Epithelial cell of esophagus (primary cell): ENCODE measurements around the gene AMIGO2.

Source experiments
- DNase-seq: peaks from one replicate; pipeline ENCODE4 v3.0.0; 2010; ENCODE audit warnings: low read depth
- H3K4me3 ChIP-seq: 2 replicates; pipeline ENCODE4 v1.5.1; 2011; ENCODE audit warnings: mild to moderate bottlenecking, low read length, control low read depth
- TF ChIP-seq, protein P1 (sequence below): IDR thresholded peaks from 2 replicates; pipeline ENCODE4 v1.5.1; 2011; ENCODE audit warnings: low read depth, mild to moderate bottlenecking, low read length, control low read depth, inconsistent platforms; ENCODE audit not compliant: insufficient read depth; ENCODE audit errors: missing control alignments

AMIGO2 gene, protein sequence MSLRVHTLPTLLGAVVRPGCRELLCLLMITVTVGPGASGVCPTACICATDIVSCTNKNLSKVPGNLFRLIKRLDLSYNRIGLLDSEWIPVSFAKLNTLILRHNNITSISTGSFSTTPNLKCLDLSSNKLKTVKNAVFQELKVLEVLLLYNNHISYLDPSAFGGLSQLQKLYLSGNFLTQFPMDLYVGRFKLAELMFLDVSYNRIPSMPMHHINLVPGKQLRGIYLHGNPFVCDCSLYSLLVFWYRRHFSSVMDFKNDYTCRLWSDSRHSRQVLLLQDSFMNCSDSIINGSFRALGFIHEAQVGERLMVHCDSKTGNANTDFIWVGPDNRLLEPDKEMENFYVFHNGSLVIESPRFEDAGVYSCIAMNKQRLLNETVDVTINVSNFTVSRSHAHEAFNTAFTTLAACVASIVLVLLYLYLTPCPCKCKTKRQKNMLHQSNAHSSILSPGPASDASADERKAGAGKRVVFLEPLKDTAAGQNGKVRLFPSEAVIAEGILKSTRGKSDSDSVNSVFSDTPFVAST

DNA sequence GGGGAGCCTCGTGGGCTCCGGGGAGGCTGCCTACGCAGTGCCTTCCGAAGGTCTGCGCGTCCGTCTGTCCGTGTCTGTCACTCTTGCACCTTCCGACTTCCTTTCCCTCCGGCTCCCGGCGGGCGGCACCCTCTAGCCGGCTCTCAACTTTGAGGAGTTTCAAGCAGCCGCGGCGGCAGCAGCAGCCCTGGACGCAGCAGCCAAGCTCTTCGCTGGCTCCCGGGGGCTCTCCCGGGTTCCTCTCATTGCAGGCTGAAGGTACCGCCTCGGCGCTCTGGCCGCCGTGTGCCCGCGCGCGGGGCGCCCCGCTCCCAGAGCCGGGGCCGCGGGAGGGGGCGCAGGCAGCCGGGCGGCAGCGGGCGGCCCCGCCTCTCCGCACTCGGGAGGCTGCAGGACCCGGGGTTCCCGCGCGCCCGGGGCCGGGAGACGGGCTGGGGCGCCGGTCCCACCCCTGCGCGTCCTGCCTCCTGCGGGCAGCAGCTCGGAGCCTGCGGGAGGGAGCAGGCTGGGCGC lies at the start of gene AMIGO2, which contains the start of gene PCED1B:
Gene AMIGO2 (minus strand): TSS at position 492 of the 513 bp plus-strand sequence. CDS start 957 bp downstream, outside the sequence.
Gene PCED1B (plus strand): TSS at position 154 of the 513 bp plus-strand sequence. CDS start 155,443 bp downstream, outside the sequence.
- TF ChIP-seq, protein P1, sequence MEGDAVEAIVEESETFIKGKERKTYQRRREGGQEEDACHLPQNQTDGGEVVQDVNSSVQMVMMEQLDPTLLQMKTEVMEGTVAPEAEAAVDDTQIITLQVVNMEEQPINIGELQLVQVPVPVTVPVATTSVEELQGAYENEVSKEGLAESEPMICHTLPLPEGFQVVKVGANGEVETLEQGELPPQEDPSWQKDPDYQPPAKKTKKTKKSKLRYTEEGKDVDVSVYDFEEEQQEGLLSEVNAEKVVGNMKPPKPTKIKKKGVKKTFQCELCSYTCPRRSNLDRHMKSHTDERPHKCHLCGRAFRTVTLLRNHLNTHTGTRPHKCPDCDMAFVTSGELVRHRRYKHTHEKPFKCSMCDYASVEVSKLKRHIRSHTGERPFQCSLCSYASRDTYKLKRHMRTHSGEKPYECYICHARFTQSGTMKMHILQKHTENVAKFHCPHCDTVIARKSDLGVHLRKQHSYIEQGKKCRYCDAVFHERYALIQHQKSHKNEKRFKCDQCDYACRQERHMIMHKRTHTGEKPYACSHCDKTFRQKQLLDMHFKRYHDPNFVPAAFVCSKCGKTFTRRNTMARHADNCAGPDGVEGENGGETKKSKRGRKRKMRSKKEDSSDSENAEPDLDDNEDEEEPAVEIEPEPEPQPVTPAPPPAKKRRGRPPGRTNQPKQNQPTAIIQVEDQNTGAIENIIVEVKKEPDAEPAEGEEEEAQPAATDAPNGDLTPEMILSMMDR = peak; percentile 41
- peak; percentile 82 for DNase-seq
- peak within 1 kb of the TSS; percentile 73 for H3K4me3 ChIP-seq

DNA sequence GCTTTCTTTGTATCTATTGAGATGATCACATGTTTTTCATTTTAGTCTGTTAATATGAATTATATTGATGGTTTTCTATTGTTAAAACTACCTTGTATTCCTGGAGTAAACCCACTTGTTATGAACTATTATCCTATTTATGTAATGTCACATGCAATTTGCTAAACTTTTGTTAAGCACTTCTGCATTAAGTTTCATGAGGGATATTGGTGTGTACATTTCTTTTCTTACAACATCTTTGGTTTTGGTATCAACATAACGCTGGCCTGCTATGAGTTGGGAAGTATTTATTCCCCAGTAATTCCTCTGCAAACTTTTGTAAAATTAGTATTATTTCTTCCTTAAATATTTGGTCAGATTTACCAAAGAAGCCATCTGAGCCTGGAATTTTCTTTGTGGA lies 46.5 kb upstream of the AMIGO2 start:
- TF ChIP-seq, protein P1 = no peak
- DNase-seq = no peak

DNA sequence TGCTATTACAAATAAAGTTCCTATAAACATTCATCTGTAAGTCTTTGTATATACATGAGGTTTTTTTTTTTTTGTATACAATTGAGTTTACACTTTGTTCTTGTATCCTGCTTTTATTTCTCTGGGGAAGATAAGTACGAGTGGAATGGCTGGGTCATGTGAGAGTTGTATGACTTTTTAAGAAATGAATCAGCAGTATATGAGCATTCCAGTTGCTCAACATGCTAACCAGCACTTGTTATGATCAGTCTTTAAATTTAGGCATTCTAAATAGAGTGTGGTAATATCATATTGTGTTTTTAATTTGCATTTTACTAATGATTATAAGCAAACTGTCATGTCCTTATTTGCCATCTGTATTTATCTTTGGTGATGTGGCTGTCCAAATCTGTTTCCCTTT lies 44.7 kb upstream of the AMIGO2 start:
- no peak overlapping the region for H3K4me3 ChIP-seq
- peak; percentile 79 for DNase-seq

More for the DNA sequence above, 46.5 kb upstream of the AMIGO2 start:
- H3K4me3 ChIP-seq = no peak overlapping the region

DNA sequence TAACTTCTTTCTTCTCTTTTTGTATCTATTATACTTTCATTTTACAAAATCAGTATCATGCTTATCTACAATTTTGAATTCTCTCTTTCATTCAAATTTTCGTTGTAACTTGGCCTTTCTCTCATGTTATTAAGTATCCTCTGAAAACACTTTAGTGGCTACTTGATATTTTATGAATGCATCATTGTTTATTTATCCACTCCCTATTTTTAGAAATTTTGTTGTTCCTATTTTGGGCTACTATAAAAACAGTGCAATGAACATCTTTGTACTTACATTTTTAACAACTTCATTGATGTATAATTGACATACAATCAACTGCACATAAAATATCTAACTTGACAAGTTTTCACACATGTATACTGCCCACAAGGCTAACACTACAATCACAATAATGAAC lies 44.0 kb upstream of the AMIGO2 start:
- no peak for DNase-seq
- TF ChIP-seq, protein P1 = no peak
- no peak overlapping the region for H3K4me3 ChIP-seq

More for the DNA sequence above, 44.7 kb upstream of the AMIGO2 start:
- TF ChIP-seq, protein P1 = no peak

DNA sequence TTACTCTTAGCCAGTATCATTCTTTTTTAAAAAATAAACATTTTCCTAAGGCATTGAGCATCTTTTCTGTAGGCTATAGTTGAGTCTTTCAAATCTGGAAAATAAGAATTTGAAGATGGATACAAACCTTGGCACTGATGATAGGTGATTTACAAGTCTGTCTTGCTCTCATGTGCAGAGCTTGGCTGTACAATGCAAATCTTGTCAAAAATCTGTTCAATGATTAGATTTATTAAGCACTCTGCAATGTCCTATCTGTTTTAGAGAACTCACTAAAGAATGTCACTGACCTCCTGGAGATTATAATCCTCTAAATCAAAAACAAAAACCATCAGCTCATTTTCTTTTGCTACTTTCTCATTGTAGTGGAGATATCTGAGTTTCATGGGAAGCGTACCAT lies 42.8 kb upstream of the AMIGO2 start:
- TF ChIP-seq, protein P1 = no peak
- DNase-seq = no peak

DNA sequence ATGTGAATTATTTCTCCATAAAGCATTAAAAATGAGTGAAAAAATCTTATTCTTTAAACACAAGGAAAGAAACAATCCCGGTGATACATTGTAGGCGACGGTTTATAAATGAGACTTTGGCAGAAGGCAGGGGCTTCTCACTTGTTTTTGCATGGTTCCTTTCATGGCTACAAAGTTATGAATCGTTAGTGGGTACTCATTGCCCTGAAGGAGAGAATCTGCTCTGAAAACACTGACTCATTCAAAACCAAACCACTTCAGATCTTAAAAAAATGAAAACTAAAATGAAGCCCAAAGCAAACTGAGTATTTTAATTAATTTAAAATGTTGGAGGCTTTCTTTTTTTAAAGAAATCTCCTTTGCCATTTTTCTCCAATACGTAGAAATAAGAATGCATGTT lies 41.4 kb upstream of the AMIGO2 start:
- H3K4me3 ChIP-seq = no peak overlapping the region
- peak; percentile 67 for DNase-seq
- TF ChIP-seq, protein P1 = no peak

More for the DNA sequence above, 42.8 kb upstream of the AMIGO2 start:
- H3K4me3 ChIP-seq = no peak overlapping the region
